Activated naive CD4-positive, alpha-beta T cell treated with anti-CD3 and anti-CD28 coated beads, Interleukin-2, amount 50 U/mL, for 72 hours (primary cell): Measurements from ENCODE around the gene GNE. TPM values are rescaled to one million over a fixed set of nuclear protein-coding genes. Genes with fewer than 3 reads are reported as not detected.
A peak's percentile ranks its signal among the peaks of the same experiment; 100 is the strongest.
"Not testable (repeated sequence)": the region's sequence is repeated elsewhere in the genome, so short reads cannot be mapped to it uniquely, and the experiment has no call there.

Source experiments
- ATAC-seq, 2 donors: fragments of 150-1000 bp; cut with Tn5 transposase; 2 replicates each; pipeline ENCODE4 v1.10.0; 2021; ENCODE audit warnings: mild to moderate bottlenecking in 2 of 2, moderate library complexity in 2 of 2
- DNase-seq, 2 donors: peaks; one replicate each; pipeline ENCODE4 v3.0.0; 2021 to 2022; ENCODE audit warnings: low spot score in 2 of 2
- H3K27ac Mint-ChIP-seq, 2 donors: one replicate each; pipeline ENCODE4 v1.8.0; 2022; ENCODE audit warnings: mild to moderate bottlenecking in 2 of 2, mixed read lengths in 2 of 2
- H3K36me3 Mint-ChIP-seq, 2 donors: one replicate each; pipeline ENCODE4 v1.8.0; 2022; ENCODE audit warnings: mixed read lengths in 2 of 2
- H3K9me3 Mint-ChIP-seq, 2 donors: one replicate each; pipeline ENCODE4 v1.8.0; 2022; ENCODE audit warnings: mixed read lengths in 2 of 2
- total RNA-seq, 2 donors: library from RNA; stranded (reverse); gene quantifications; one replicate each; pipeline ENCODE4 v1.2.3, GENCODE V29; 2022

The GNE gene
- total RNA-seq: 10 to 100 TPM; 10.0 to 18.4 TPM

DNA sequence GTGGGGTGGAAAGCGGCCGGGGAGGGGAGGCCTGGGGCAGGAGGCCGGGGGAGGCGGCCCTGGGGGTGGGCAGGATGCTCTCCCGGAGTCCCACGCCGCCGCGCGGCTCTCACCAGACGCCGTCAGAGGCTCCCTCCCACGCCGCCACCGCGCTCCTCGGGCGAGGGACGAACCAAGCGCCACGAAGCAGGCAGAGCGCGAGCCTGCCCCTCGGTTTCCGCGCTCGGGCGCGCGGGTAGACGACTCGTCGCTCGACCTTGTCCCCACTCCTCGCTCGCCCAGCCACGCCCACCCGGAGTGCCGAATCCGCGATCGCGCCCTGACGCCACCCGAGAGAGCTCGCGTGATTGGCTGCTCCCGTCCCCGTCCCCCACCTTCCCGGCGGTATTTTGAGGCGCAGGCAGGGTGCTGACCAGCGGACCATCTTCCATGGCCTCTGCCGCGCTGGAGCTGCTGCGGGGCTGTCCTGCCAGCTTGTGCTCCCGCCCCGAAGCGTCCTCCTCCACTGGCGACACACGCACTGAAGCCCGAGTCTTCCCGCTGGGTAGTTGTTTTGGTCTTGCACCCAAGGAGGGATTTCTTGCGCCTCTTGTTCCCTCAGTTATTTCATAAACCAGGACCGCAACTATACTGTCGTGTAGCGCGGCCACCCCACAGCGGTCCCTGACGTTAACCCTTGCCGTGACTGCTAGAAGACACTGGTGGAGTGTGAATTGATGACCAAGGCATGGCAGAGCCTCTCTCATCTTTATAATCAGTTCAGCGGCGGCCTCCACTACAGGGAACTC lies at the start of gene GNE:
TSS of gene GNE (minus strand) at position 241 of the 788 bp plus-strand sequence. CDS start 9,093 bp downstream, outside the sequence.
- Mint-ChIP-seq H3K27ac (peak within 1 kb of the TSS; percentile 87 to 92), H3K36me3 (peaks cover 0 to 5% of the 10 kb centered on the region in 2 donors), H3K9me3 (no peaks in the 10 kb centered on the region)
- ATAC-seq: peak; percentile 87 to 88
- peak; percentile 91 to 98 for DNase-seq

DNA sequence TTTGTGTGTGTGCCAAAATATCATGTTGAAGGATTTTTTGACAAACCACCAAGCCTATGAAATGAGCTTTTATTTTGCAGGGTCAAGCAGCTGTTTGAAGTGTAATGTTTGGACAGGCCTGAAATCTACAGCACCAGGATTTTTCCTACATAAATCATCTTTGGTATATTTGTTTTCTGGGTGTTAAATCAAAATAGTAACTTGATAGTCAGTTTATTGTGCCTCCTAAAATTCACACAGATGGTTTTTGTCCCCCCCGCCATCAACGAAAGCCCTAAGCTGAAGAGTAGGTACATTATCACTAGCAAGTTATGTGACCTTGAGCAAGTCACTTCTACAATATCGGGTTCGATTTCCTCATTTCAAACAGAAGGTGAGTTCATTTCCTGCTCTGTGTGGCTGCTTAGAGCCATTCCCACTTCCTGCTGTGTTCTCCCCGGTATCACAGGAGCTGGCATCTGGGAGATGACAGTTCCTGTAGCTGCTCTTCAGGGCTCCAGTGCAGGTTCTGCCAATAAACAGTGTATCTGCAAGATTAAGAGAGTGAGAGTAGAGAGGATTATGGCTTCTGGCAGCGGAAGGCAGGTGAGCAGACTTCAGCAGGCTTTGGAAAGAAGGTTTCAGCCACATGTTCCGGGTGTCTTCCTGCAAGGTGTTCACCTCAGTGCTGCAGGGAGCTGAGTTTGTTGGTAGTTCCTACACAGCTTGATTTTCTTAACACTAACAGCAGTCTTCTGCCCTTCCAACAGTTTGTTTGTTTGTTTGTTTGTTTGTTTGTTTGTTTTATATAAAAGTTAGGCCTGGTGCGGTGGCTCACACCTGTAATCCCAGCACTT lies 48.4 kb upstream of the GNE start:
- ATAC-seq: peak in 1 of 2 donors; percentile 76
- no peaks in the 10 kb centered on the region for H3K9me3 Mint-ChIP-seq
- no peak for DNase-seq
- peak overlapping the region; percentile 40 to 52 for H3K27ac Mint-ChIP-seq
- no peaks in the 10 kb centered on the region for H3K36me3 Mint-ChIP-seq

DNA sequence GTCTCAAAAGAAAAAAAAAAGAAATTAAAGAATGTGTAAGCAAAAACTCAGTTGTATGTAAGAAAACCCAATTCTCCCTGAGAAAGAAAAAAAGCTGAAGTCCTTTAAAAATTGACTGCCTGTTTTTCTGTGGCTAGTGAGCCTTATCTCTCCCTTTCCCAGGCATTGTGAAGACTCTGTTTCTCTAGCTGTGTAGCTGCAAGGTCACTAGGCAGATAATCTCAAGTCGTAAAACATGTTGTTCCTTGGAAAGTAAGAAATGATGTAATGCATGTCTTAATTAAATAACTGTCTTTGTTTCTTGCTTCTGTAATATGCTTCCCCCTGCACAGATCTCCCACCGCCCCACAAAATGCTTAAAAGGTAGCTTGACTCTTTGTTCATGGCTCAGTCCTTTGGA lies 46.1 kb upstream of the GNE start:
- not testable (repeated sequence) for H3K27ac Mint-ChIP-seq, H3K9me3 Mint-ChIP-seq, DNase-seq, H3K36me3 Mint-ChIP-seq, ATAC-seq

- no peaks in the 10 kb centered on the region for H3K9me3 Mint-ChIP-seq
- no peak for ATAC-seq
- H3K36me3 Mint-ChIP-seq: no peaks in the 10 kb centered on the region
- no peak for DNase-seq
- H3K27ac Mint-ChIP-seq: no peak overlapping the region
Observed at GRCh38 chr9:36301227-36301626, 43.0 kb upstream of the GNE start.

GRCh38 chr9:36298566-36298965 lies 40.3 kb upstream of the GNE start:
- Mint-ChIP-seq H3K9me3 (no peaks in the 10 kb centered on the region), H3K27ac (no peak overlapping the region), H3K36me3 (no peaks in the 10 kb centered on the region)
- no peak for ATAC-seq
- DNase-seq: no peak

DNA sequence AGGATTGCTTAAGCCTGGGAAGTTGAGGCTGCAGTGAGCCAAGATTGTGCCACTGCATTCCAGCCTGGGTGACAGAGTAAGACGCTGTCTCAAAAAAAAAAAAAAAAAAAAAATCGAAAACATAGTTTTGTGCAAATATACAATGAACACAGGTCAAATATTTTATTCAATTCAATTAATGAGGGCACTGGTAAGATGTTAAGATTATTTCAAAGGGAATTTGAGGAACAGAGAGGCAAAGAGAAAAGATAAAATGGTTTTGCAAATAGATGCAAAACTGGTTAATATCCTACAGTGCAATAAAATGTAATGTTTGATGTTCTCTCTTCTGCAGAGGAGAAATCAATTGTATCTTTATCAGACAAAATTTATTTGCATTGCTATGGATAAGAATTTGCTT lies 39.5 kb upstream of the GNE start:
- ATAC-seq (no peak), DNase-seq (no peak)
- no peaks in the 10 kb centered on the region for H3K36me3 Mint-ChIP-seq
- H3K27ac Mint-ChIP-seq: peak overlapping the region in 1 of 2 donors; percentile 90
- H3K9me3 Mint-ChIP-seq: no peaks in the 10 kb centered on the region

DNA sequence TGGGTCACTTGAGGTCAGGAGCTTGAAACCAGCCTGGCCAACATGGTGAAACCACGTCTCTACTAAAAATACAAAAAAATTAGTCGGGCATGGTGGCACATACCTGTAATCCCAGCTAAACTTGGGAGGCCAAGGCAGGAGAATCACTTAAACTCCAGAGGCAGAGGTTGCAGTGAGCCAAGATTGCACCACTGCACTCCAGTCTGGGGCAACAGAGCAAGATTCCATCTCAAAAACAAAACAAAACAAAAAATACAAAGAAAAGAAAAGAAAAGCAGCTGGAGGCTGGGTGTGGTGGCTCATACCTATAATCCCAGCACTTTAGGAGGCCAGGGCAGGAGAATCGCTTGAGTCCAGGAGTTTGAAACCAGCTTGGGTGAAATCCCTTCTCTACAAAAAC lies 36.7 kb upstream of the GNE start:
- ATAC-seq, H3K9me3 Mint-ChIP-seq, H3K36me3 Mint-ChIP-seq: not testable (repeated sequence)

GRCh38 chr9:36293918-36294317 lies 35.7 kb upstream of the GNE start:
- DNase-seq (no peak), ATAC-seq (no peak)
- no peaks in the 10 kb centered on the region for H3K9me3 Mint-ChIP-seq
- H3K27ac Mint-ChIP-seq: no peak overlapping the region
- no peaks in the 10 kb centered on the region for H3K36me3 Mint-ChIP-seq

More for the DNA sequence above, 36.7 kb upstream of the GNE start:
- not testable (repeated sequence) for H3K27ac Mint-ChIP-seq, DNase-seq

GRCh38 chr9:36293171-36293570 lies 34.9 kb upstream of the GNE start:
- ATAC-seq: no peak
- no peaks in the 10 kb centered on the region for H3K36me3 Mint-ChIP-seq

DNA sequence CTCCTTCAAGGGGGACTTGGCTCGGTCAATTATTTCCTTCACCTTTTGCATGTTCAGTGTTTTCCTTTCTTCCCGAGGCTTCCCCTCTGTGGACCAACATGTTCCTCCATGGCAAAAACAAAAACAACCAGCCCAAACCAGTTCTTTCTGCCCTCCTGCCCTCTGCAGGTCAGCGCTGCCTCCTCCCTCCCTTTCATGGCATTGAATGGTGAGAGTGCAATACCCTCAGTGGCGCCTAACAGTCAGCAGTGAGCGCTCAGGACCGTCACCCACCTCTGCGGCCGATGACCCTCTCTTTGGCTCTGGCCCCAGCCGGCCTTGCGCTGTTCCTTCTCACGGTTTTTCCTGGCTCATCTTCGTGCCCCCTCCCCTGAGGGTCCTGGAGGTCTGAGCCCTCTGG lies 34.4 kb upstream of the GNE start:
- DNase-seq (no peak), ATAC-seq (no peak)
- H3K36me3 Mint-ChIP-seq: no peaks in the 10 kb centered on the region
- H3K27ac Mint-ChIP-seq: no peak overlapping the region
- no peaks in the 10 kb centered on the region for H3K9me3 Mint-ChIP-seq

More at GRCh38 chr9:36293171-36293570, 34.9 kb upstream of the GNE start:
- no peak overlapping the region for H3K27ac Mint-ChIP-seq
- no peaks in the 10 kb centered on the region for H3K9me3 Mint-ChIP-seq
- DNase-seq: no peak

GRCh38 chr9:36290996-36291395 lies 32.7 kb upstream of the GNE start:
- H3K36me3 Mint-ChIP-seq: no peaks in the 10 kb centered on the region
- H3K9me3 Mint-ChIP-seq: no peaks in the 10 kb centered on the region
- DNase-seq (no peak), ATAC-seq (no peak)
- H3K27ac Mint-ChIP-seq: no peak overlapping the region

DNA sequence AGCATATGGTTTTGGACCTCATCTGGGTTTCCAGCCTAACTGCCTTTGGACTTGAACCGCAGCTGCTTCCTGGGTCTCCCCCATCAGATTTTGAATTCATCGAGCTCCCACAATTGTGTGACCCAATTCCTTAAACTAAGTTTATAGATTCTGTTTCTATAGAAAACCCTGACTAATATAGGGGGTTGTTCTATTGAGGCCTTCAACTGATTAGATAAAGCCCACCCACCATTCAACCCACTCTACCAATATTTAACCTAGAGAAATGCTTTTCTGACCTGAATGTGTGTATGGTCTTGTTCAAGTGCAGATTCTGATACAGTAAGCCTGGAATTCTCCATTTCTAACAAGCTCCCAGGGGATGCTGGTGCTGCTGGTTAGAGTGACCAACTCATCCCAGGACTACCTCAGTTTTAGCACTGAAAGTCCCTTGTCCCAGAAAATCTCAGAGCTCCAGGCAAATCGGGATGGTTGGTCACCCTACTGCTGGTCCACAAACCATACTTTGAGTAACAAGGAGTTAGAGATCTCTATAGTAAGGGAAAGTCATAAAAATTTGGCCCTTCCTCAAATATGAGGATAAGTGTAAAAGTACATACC lies 31.7 kb upstream of the GNE start:
- H3K36me3 Mint-ChIP-seq: no peaks in the 10 kb centered on the region
- ATAC-seq (no peak), DNase-seq (no peak)
- no peaks in the 10 kb centered on the region for H3K9me3 Mint-ChIP-seq
- no peak overlapping the region for H3K27ac Mint-ChIP-seq

DNA sequence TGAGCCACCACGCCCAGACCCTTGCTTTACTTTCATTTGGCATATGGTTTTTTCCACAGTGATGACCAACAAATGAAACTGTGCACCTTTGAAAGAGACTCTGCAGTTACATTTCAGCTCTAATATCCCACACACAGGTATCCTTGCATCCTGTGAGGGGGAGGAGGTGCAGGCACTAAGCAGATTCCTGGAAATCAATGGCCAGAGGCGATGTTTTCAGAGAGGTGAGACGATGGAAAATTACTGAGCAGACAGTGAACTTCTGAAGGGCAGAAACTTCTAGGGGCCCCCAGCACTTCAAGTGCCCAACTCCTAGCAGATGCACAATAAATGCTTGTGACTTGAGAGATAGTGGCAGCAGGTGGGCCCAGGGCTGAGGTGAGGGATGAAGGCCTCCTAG lies 29.8 kb upstream of the GNE start:
- peak overlapping the region; percentile 35 to 78 for H3K27ac Mint-ChIP-seq
- no peak for DNase-seq
- no peak for ATAC-seq
- H3K36me3 Mint-ChIP-seq: no peaks in the 10 kb centered on the region
- H3K9me3 Mint-ChIP-seq: no peaks in the 10 kb centered on the region

DNA sequence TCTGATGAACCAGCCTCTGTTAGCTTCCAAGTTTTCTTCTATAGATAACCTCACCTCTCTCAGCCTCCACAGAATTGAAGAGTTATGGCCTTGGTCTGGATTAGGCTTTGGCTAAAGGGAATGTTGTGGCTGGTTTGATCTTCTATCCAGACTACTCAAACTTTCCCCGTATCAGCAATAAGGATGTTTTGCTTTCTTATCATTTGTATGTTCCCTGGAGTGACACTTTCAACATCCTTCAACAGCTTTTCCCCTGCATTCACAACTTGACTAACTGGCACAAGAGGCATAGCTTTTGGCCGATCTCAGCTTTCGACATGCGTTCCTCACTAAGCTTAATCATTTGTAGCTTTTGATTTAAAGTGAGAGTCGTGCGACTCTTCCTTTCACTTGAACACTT lies 28.1 kb upstream of the GNE start:
- Mint-ChIP-seq H3K36me3 (no peaks in the 10 kb centered on the region), H3K27ac (no peak overlapping the region), H3K9me3 (no peaks in the 10 kb centered on the region)
- ATAC-seq: no peak
- no peak for DNase-seq

DNA sequence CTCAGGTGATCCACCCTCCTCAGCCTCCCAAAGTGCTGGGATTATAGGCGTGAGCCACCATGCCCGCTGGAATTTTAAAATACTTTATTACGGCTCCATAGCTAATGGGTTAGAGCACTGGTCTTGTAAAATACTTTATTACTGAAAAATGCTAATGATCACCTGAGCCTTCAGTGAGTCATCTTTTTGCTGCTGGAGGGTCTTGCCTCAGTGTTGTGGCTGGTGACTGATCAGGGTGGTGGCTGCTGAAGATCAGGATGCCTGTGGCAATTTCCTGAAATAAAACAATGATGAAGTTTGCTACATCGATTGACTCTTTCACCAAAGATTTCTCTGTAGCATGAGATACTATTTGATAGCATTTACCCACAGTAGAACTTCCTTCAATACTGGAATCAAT lies 26.0 kb upstream of the GNE start:
- ATAC-seq: no peak
- no peaks in the 10 kb centered on the region for H3K9me3 Mint-ChIP-seq
- no peaks in the 10 kb centered on the region for H3K36me3 Mint-ChIP-seq
- no peak overlapping the region for H3K27ac Mint-ChIP-seq
- DNase-seq: no peak

DNA sequence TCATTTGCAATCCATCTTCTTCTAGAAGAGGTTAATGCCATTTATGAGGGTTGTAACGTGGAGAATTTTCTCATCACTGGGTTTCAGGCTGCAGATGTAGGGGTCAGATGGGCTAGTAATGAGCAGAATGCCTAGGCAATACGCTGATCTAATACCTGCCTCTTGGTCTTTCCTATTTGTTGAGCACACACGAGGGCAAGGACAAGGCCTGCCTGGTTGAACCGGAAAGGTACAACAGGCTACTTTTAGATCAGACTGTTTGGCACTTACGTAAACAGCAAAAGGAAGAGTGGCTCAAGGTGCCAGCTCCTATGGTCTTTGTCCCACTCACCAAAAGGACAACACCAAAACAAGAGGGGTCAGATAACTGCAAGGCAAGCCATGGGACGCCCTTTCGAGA lies 24.0 kb upstream of the GNE start:
- Mint-ChIP-seq H3K36me3 (no peaks in the 10 kb centered on the region), H3K9me3 (no peaks in the 10 kb centered on the region), H3K27ac (no peak overlapping the region)
- ATAC-seq: no peak
- DNase-seq: no peak

DNA sequence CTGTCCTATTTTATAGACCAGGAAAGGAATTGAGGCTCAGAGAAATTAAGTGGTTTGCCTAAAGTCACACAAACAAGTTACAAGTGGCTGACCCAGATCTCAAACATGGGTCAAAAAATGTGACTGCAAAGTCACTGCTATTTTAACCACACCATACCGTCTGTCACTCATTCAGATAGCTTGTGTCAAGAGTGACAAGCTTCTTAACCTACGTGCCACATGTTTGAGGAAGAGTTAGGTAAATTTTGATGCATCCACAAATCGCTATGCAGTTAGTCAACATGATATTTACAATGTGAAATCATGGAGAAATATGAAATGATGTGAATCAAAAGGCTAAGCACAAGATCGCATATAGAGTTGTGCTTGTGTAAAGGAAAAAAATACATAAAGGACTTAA lies 22.7 kb upstream of the GNE start:
- ATAC-seq (no peak), DNase-seq (no peak)
- Mint-ChIP-seq H3K27ac (no peak overlapping the region), H3K36me3 (no peaks in the 10 kb centered on the region), H3K9me3 (no peaks in the 10 kb centered on the region)
